ENCODE measurements around the gene DNAJC16. TPM values are rescaled to one million over a fixed set of nuclear protein-coding genes. Genes with fewer than 3 reads are reported as not detected.
A peak's percentile ranks its signal among the peaks of the same experiment; 100 is the strongest.
"Not testable (repeated sequence)": the region's sequence is repeated elsewhere in the genome, so short reads cannot be mapped to it uniquely, and the experiment has no call there.

DNAJC16 gene
- polyA plus RNA-seq (ENCODE audit: insufficient read length in 4 of 4): 10 to 100 TPM; 20.9 to 39.0 (median 31.3) TPM

- DNase-seq (ENCODE audit: low read depth in 4 of 4, low spot score in 2 of 4): peak; percentile 98 to 100 (median 99)
Measured at GRCh38 chr1:15526490-15527339, at the start of gene DNAJC16. Gene DNAJC16, plus strand, starts transcription at chr1:15526848. Its CDS starts 2,258 bp downstream, at chr1:15529106.

GRCh38 chr1:15476927-15477326 lies 49.7 kb upstream of the DNAJC16 start:
- no peak for DNase-seq (ENCODE audit: low read depth in 4 of 4, low spot score in 2 of 4)

- DNase-seq (ENCODE audit: low read depth in 4 of 4, low spot score in 2 of 4): no peak
Measured at GRCh38 chr1:15477646-15478212, 48.9 kb upstream of the DNAJC16 start.

GRCh38 chr1:15479654-15480347 lies 46.8 kb upstream of the DNAJC16 start:
- no peak for DNase-seq (ENCODE audit: low read depth in 4 of 4, low spot score in 2 of 4)

GRCh38 chr1:15482455-15482854 lies 44.2 kb upstream of the DNAJC16 start:
- DNase-seq (ENCODE audit: low read depth in 4 of 4, low spot score in 2 of 4): not testable (repeated sequence)

- DNase-seq (ENCODE audit: low read depth in 4 of 4, low spot score in 2 of 4): not testable (repeated sequence)
Measured at GRCh38 chr1:15482983-15483543, 43.6 kb upstream of the DNAJC16 start.

GRCh38 chr1:15483971-15484370 lies 42.7 kb upstream of the DNAJC16 start:
- no peak for DNase-seq (ENCODE audit: low read depth in 4 of 4, low spot score in 2 of 4)

- DNase-seq (ENCODE audit: low read depth in 4 of 4, low spot score in 2 of 4): not testable (repeated sequence)
Measured at GRCh38 chr1:15484443-15484842, 42.2 kb upstream of the DNAJC16 start.

- DNase-seq (ENCODE audit: low read depth in 4 of 4, low spot score in 2 of 4): no peak
Measured at GRCh38 chr1:15485636-15486035, 41.0 kb upstream of the DNAJC16 start.

GRCh38 chr1:15486844-15487610 lies 39.6 kb upstream of the DNAJC16 start:
- not testable (repeated sequence) for DNase-seq (ENCODE audit: low read depth in 4 of 4, low spot score in 2 of 4)

GRCh38 chr1:15488371-15488770 lies 38.3 kb upstream of the DNAJC16 start:
- DNase-seq (ENCODE audit: low read depth in 4 of 4, low spot score in 2 of 4): no peak

GRCh38 chr1:15489052-15489736 lies 37.5 kb upstream of the DNAJC16 start:
- no peak for DNase-seq (ENCODE audit: low read depth in 4 of 4, low spot score in 2 of 4)

- not testable (repeated sequence) for DNase-seq (ENCODE audit: low read depth in 4 of 4, low spot score in 2 of 4)
Measured at GRCh38 chr1:15491010-15491409, 35.6 kb upstream of the DNAJC16 start.

- no peak for DNase-seq (ENCODE audit: low read depth in 4 of 4, low spot score in 2 of 4)
Measured at GRCh38 chr1:15492596-15492995, 34.1 kb upstream of the DNAJC16 start.

- DNase-seq (ENCODE audit: low read depth in 4 of 4, low spot score in 2 of 4): no peak
Measured at GRCh38 chr1:15493869-15494390, 32.7 kb upstream of the DNAJC16 start.

GRCh38 chr1:15500184-15501178 lies 26.2 kb upstream of the DNAJC16 start:
- no peak for DNase-seq (ENCODE audit: low read depth in 4 of 4, low spot score in 2 of 4)

GRCh38 chr1:15501208-15502032 lies 25.2 kb upstream of the DNAJC16 start:
- DNase-seq (ENCODE audit: low read depth in 4 of 4, low spot score in 2 of 4): peak in 1 of 4 donors; percentile 33
